Activated CD8-positive, alpha-beta memory T cell treated with anti-CD3 and anti-CD28 coated beads for 24 hours (primary cell): ENCODE data around the gene NAGK.

ENCODE experiments used
- DNase-seq: peaks from one replicate; pipeline ENCODE4 v3.0.0-alpha.2; 2020

The NAGK gene

GRCh38 chr2:71117063-71117462, 48.6 kb downstream of the NAGK start:
- DNase-seq: no peak

- no peak for DNase-seq
Observed at GRCh38 chr2:71120195-71120594, 51.7 kb downstream of the NAGK start.

- DNase-seq: no peak
Observed at GRCh38 chr2:71121479-71121878, 53.0 kb downstream of the NAGK start.

GRCh38 chr2:71122387-71123298, 54.2 kb downstream of the NAGK start:
- DNase-seq: no peak

GRCh38 chr2:71125506-71126294, 57.3 kb downstream of the NAGK start:
- no peak for DNase-seq

GRCh38 chr2:71126957-71127356, 58.5 kb downstream of the NAGK start:
- DNase-seq: no peak
